ENCODE data around the gene NRAP.
"Not testable (repeated sequence)": the region's sequence is repeated elsewhere in the genome, so short reads cannot be mapped to it uniquely, and the experiment has no call there.

NRAP gene

DNA sequence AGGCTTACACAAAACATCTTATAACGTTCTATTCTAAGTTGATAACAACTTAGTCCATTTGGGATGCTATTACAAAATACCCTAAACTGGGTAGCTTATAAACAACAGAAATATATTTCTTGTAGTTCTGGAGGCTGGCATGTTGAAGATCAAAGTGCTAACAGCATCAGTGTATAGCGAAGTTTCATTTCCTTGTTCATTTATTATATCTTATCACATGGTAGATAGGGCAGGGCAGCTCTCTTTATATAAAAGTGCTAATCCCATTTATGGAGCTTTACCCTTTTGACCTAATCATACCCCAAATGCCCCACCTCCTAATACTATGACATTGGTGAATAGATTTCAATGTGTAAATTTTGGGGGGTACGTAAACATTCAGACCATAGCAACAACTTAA is 22.2 kb upstream of the NRAP start:
- in situ Hi-C loops (cut with MboI; ENCODE audit: low sequenced_read_pairs), result no loop called here

DNA sequence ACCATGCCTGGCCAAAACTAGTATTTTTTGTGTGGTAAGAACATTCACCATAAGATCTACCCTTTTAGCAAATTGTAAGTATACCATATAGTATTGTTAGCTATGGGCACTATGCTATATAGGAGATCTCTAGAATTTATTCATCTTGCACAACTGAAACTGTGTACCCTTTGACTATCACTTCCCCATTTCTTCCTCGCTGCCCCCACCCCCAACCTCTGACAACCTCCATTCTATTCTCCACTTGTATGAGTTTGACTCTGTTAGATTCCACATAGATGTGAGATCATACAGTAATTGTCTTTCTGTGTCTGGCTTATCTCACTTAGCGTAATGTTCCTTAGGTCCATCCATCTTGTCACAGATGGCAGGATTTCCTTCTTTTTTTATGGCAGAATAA is 19.5 kb upstream of the NRAP start:
- in situ Hi-C loops (cut with MboI; ENCODE audit: low sequenced_read_pairs), result no loop called here

DNA sequence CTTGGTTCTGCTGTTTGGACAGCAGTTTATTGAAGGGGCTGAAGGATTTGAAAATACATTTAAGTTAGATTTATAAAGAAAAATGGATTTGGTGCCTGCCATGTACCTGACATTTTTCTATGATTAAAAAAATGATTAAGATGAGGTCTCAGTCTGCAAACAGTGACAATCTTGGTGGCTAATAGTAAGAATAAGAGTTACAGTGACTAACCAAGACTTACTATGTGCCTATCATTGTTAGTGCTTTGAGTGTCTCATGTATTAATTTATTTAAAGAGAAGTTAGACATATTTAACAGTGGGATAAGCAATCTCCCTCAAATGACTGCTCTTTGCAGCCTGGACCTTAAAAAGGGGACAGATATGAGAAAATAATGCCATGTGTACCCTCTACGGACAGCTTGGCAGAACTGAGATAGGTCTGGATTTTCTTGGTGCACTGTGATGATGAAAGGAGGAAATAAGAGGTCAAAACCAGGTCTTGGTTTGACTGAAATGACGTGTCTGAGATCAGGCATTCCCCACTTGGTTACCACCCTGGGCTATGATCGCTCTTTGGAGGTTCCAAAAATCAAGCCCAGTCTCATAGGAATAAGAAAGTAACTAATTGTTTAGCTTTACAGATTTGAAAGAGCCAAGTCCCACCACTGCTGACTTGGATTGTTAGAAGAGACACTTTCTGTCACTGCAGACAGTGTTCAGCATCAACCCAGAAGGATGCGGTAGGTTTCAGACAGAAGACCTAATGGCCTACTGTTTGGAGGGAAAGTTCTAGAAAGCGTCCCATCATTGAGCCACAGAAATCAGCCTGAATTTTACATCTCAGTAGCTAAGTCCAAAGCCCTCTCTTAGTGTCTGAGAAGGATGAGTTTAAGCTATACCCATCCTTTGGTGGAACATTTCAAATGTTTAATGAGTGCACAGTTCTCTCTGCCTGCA is 18.0 kb upstream of the NRAP start:
- in situ Hi-C loops (cut with MboI; ENCODE audit: low sequenced_read_pairs), result no loop called here

DNA sequence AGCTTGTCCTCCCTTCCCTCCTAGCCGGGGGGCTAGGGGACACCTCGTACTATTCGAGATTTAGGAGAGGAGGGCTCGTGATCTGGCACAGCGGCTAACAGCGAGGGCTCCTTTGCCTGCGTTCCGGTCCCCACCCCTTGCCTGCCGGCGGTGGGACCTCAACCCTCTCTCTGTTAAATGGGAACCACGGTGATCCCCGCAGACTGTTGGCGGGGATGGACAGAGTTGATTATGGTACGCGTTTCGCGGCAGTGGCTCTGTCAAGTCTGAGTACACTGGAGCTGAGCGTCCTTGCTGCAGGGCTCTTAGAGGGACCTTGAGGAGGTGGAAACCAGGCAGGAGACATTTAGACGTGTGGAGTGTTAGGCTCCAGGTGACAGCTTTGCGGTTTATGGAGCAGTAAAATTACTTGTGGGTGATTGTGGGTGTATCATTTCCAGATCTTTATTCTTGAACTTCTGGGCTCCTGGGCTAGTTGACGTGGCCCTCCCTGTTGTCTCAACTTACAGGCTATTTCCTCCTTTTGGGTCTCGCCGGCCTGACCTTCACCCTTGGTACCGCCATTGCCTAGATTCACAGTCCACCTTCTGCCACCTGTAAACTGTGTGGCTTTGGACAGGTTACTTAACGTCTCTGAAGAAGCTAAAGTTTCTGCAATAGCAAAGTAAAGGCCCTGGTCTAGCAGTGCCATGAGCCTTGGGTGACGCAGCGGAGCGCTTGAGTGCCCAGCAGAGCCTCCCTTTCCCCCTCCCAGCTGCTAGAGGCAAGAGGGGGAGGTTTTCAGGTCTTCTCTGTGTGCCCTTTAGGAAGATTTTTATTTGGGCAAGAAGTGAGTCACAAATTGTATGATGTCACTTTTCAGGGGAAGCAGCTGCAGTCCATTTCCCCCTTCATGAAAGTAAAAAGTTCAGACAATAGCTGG is 16.6 kb upstream of the NRAP start:
- in situ Hi-C loops (cut with MboI; ENCODE audit: low sequenced_read_pairs), result no loop called here

DNA sequence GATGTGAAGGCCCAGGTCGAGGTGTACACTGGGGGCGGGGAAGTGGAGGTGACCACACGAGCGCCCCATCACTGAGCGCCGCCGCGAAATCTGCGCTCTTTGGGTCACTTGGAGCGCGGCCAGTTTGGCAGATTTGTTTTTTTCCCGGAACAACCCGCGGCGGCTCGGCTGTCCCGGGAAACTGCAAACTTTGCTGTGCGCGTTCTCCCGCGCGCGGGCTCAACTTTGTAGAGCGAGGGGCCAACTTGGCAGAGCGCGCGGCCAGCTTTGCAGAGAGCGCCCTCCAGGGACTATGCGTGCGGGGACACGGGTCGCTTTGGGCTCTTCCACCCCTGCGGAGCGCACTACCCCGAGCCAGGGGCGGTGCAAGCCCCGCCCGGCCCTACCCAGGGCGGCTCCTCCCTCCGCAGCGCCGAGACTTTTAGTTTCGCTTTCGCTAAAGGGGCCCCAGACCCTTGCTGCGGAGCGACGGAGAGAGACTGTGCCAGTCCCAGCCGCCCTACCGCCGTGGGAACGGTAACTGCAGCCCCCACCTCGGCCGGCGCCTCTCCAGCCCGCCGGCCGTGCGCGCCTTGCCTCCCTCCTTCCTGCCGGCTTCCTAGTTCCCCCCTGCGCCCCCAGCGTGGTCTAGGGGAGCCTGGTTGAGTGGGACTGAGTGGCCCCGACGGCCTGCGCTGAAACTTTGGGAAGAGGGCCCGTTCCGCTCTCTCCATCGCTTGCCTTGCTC is 15.8 kb upstream of the NRAP start, which contains the start of gene CASP7:
Gene CASP7, plus strand, starts transcription at position 450 of the 727 bp plus-strand sequence. CDS start 17,582 bp downstream, outside the sequence.
- in situ Hi-C loops (cut with MboI; ENCODE audit: low sequenced_read_pairs), result no loop called here

DNA sequence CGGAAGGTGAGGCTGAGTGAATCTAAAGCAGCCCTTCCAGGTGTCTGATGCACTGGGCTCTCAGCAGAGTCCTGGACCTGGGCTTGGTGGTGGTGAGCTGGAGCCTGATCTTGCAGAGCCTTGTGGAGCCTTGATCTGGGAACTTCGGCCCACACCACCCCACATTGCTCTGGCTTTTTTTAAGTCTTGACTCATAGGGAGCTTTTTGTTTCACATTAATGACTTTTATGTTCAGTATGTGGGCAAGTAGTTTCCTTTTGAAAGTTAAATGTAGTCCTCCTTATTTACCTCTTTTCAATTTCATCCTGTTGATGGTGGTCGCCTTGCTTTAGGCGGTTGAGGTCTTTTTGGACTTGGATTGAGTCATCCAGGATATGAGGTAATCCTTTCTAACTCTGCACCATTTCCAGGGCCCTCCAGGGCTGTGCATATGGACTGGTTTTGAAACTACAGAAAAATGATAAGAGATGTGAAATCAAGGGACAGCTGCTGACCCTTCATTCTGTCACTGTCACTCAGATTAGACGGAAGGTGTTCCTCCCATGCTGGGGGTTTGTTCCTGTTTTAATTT is 2.9 kb upstream of the NRAP start:
- in situ Hi-C loops (cut with MboI; ENCODE audit: low sequenced_read_pairs), result no loop called here

DNA sequence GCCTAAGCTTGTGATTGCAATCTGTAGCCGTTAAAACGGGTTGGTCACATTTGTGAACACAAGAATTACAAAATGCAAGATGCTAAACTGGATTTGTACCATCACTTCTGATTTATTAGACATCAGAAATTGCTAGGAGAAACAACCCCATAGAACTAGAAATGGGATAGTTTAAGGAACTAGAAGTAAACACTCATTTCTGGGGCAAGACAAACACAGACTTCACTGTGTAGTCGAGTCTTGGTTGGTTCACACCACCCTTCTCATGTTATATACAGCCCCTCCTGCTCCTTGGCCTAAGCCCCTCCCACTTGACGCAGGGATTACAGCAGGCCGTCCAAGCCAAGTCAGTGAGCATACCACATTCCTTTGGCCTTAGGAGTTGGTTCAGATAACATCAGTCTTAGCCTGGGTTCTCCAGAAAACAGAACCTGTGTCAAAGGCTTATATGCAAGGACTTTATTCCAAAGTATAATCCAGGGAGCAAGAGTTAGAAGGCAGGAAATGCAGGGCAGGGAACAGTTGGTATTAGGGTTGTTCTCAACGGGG is 2.0 kb upstream of the NRAP start:
- in situ Hi-C loops (cut with MboI; ENCODE audit: low sequenced_read_pairs), result no loop called here

DNA sequence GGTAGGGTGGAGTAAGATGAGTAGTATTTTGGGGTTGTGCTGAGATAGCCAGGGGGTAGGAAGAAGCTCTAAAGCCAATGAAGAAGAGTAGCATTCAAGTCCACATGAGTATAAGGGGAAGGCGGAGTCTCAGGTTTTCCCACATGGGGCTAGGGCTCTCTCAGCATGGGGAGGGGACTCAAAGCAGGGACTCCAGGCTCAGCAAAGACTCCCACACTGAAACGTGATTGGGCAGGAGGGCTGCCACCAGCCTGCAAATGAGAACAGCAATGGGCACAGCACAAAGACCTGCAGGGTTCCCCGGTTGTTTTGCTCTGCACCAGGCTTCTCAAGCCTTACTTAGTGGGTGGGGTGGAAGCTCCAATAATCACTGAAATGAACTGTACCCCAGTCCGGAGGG is 1.5 kb upstream of the NRAP start:
- in situ Hi-C loops (cut with MboI; ENCODE audit: low sequenced_read_pairs), result no loop called here

DNA sequence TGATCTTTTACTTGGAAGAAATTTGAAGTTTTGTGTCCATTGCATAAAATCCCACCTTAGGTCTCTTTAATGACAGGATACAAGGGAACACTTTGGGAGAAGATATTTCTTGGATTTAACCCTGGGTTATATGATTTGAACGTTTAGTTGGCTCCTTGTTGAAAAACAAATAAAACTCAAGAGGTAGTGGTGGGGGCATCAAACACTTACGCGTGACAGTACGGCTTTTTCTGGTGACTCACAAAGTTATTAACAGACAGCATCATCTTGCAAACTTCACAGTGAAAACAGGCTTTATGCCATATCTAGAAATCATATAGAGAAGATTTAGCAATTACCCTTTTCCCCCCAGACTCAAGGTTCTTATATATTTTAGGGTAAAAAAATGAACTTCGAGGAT is 699 bp downstream of the NRAP start:
- in situ Hi-C loops (cut with MboI; ENCODE audit: low sequenced_read_pairs), result no loop called here

DNA sequence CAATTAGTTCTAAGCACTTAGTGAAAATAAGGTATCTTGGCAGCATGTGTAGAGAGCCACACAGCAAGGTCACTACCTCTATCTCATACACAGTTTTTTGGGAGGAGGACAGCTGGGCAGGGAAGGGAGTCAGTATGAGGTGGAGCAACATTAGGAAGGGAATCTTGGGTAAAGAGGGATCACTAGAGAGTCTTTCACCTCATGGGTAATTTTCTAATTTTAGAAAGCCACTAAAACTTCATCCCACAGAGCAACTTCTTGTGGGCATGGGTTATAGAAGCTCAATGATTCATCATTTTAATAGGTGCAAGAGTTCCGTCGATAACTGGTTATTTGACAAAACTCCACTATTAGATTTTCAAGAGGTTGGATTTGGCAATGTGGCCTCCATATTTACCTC is 2.5 kb downstream of the NRAP start:
- in situ Hi-C loops (cut with MboI; ENCODE audit: low sequenced_read_pairs), result no loop called here

DNA sequence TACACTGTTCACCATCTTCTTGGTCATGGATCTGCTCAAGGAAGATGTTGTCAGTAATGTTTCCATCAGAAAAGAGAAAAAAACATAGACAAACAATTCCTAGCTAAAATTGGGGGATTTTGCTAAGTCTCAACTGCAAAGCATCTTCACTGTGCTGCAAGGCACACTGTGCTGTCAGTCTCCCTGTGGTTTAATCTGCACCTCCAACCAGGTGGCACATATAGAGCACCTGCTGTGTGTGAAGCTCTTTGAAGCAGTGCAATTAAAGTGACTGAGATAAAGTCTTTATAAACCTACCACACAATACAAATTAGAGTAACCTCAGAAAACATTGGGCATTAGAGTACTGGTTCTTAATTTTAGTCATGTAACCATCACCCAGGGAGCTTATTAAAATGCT is 6.3 kb downstream of the NRAP start:
- in situ Hi-C loops (cut with MboI; ENCODE audit: low sequenced_read_pairs), result no loop called here

DNA sequence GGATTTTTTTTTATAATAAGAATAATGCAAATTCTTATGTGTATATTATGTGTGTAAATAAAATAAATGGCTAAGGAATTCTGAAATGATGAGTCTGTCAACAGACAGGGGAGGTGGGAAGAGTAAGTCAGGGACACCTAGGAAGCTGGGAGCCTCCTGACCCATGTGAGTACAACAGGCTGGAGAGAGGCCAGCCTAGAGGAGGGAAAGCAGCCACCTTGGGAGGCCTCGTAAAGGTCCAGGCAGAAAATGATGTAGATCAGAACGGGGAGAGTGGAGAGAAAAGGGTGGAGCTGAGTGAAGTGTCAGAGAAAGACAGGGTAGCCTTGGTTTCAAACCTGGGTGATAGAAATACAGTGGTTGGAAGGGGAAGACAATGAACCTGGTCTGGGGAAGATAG is 6.9 kb downstream of the NRAP start:
- in situ Hi-C loops (cut with MboI; ENCODE audit: low sequenced_read_pairs), result no loop called here

DNA sequence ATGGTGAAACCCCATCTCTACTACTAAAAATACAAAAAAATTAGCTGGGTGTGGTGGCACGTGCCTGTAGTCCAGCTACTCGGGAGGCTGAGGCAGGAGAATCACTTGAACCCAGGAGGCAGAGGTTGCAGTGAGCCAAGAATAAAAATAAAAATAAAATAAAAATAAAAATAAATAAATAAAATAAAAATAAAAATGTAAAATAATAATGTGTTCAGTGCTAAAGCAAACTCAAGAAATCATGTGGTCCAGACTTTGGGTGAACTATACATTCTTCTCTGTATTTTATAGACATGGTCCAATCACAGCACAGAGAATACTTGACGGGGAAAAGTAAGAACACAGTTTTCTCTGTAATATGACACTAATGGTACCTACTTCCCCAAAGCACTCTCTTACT is 11.4 kb downstream of the NRAP start:
- in situ Hi-C loops (cut with MboI; ENCODE audit: low sequenced_read_pairs), result not testable (repeated sequence)

DNA sequence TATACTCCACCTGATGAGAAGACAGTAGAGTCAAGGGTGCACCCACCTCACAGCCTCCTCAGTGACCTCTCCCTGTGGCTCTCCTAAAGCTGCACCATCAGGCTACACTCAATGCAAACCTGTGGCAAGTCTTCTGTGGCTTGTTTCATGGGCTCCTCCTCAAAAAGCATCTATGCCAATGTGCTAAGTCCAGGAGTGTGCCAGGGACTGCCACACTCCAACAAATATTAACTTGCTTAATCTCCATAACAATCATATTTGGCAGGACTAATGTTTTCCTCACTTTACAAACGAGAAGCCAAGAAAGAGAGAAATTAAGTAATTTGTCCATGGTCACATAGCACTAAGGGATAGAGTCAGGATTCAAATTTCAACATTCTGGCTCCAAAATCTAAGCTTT is 11.9 kb downstream of the NRAP start:
- in situ Hi-C loops (cut with MboI; ENCODE audit: low sequenced_read_pairs), result no loop called here

DNA sequence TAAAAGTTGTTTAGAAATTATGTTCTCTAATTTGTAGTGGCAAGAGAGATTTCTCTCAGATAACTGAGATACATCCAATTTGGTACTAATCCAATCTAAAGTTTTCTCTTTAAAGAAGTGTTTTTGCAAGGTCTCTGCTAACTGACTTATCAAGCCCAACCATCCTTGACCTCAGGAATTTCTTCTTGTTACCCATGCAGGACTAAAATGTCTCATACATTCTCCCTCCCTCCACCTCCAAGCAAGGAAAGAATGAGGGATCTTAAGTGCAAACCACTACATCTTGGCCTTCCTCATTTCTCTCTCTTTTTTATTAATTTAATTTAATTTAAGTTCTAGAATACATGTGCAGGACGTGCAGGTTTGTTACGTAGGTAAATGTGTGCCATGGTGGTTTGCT is 12.8 kb downstream of the NRAP start:
- in situ Hi-C loops (cut with MboI; ENCODE audit: low sequenced_read_pairs), result no loop called here

DNA sequence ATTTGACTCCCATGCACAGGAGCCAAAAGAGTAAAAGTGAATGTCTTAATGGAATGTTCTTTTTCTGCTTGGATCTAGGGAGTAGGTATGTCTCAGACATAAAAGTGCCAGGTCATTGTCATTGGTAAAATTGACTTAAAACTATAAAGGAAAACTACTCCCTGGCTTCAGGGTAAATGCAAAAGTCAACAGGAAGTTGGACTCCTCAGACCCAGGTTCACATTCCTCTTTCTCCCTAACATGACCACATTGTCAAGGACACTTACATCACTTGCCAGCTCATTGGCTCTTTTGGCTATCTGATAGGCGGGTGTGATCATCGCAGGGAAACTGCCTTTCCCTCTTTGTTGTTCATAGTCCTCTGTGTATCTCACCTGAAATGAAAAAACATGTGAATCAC is 13.7 kb downstream of the NRAP start:
- in situ Hi-C loops (cut with MboI; ENCODE audit: low sequenced_read_pairs), result no loop called here

DNA sequence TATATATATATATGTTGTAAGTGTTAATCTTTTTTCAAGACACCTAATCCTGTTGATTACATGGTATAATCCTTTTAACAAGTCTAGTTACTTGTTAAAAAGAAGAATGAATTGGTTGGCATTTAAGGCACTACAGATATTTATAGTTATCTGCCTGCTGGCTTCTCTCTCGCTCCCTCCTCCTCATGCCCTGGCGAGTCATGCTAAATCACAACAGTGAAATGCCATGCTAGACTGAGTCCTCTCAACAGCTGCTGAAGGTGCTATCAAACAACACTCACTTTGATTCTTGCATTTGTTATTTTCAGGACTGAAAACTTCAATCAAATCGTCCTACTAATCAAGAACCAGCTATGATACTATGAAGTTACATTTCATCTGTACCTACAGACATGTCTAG is 15.4 kb downstream of the NRAP start:
- in situ Hi-C loops (cut with MboI; ENCODE audit: low sequenced_read_pairs), result no loop called here

DNA sequence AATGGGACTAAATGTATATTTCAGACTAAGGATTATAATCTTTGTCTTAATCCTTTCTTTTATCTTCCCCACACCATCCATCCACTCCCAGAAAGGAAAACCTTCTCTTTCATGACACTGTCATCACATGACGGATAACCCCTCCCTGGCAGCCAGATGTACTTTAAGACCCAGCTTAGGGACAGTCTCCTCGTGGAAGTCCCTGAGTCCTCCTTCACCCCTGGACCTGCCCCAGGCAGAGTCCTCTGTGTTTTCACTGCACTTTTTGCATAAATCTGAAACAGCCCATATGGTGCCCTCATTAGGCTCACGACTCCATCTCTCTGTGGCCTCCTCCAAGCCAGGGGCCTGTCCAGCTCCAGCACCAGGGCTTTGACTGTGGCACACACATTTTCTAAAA is 16.0 kb downstream of the NRAP start:
- in situ Hi-C loops (cut with MboI; ENCODE audit: low sequenced_read_pairs), result no loop called here

DNA sequence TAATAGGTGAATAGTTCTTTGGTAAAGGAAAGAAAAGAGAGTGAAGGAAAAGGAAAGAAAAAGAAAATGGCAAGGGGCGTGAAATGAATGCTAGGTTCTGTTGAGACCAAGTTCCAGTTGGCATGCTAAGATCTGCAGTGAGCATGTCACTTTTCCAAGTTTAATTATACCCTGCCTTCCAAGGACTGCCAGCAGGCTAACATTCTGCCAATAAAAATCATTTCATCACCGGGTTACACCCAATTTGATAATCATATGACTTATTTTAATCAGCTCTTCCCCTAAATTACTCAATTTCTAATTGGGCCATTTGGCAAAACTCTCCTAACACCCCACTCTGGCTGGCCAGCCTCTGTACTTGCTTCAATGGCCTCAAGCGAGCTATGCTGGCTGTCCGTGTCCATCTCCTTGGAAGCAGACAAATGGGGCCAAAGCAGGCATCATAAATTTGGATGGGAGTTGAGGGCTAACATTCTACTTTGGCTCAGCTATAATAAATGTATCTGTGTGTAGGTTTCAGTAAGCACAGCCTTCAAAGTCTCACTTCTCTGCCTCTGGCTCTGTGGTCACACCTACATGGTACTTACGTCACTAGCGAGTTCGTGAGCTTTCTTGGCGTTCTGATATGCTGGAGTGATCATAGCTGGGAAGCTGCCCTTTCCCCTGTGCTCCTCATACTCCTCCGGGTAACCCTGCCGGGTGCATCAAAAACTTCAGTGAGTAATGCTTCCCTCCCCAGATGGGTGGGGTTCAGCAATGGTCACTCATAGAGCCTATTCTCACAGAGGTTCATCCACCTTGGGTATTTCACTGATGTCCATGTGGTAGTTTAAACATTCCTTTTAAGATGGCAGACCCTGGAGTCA is 17.3 kb downstream of the NRAP start:
- in situ Hi-C loops (cut with MboI; ENCODE audit: low sequenced_read_pairs), result no loop called here
